ENCODE data around the gene SHE.

- no peak for TF ChIP-seq TAF1 (IDR thresholded peaks at IDR 0.05; ENCODE audit: borderline replicate concordance, insufficient read depth, low read length)
- no peak for TF ChIP-seq SIN3A (IDR thresholded peaks at IDR 0.05; ENCODE audit: borderline replicate concordance, insufficient read depth, low read length)
- TF ChIP-seq, protein P1, sequence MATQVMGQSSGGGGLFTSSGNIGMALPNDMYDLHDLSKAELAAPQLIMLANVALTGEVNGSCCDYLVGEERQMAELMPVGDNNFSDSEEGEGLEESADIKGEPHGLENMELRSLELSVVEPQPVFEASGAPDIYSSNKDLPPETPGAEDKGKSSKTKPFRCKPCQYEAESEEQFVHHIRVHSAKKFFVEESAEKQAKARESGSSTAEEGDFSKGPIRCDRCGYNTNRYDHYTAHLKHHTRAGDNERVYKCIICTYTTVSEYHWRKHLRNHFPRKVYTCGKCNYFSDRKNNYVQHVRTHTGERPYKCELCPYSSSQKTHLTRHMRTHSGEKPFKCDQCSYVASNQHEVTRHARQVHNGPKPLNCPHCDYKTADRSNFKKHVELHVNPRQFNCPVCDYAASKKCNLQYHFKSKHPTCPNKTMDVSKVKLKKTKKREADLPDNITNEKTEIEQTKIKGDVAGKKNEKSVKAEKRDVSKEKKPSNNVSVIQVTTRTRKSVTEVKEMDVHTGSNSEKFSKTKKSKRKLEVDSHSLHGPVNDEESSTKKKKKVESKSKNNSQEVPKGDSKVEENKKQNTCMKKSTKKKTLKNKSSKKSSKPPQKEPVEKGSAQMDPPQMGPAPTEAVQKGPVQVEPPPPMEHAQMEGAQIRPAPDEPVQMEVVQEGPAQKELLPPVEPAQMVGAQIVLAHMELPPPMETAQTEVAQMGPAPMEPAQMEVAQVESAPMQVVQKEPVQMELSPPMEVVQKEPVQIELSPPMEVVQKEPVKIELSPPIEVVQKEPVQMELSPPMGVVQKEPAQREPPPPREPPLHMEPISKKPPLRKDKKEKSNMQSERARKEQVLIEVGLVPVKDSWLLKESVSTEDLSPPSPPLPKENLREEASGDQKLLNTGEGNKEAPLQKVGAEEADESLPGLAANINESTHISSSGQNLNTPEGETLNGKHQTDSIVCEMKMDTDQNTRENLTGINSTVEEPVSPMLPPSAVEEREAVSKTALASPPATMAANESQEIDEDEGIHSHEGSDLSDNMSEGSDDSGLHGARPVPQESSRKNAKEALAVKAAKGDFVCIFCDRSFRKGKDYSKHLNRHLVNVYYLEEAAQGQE (IDR thresholded peaks at IDR 0.05; ENCODE audit: insufficient read depth in 1 of 2, low read depth in 2 of 2, low read length in 2 of 2) = peak; percentile 2 to 57; a peak in 1 of 4 replicates
- TF ChIP-seq FOXP2 (optimal IDR thresholded peaks at IDR 0.05; ENCODE audit: borderline replicate concordance, extremely low read depth, extremely low read length, insufficient read depth) = no peak
Observed at GRCh38 chr1:154500533-154500932, 1.7 kb downstream of the SHE start.
